GM12892 (cell line): ENCODE data around the gene ITPA.

Source experiments
- POLR2A ChIP-seq: IDR thresholded peaks from 2 replicates; pipeline ENCODE4 v1.6.1; 2011; ENCODE audit warnings: low read depth, low read length, control low read depth
- POLR2AphosphoS5 ChIP-seq: IDR thresholded peaks from 2 replicates; pipeline ENCODE4 v1.6.1; 2011; ENCODE audit warnings: low read depth, low read length, control low read depth

- no peak for TF ChIP-seq POLR2AphosphoS5
- no peak for TF ChIP-seq POLR2A
These were observed 18.8 kb downstream of the ITPA start for GRCh38 chr20:3227936-3228749.
